ENCODE data around the gene RNF182. TPM values are rescaled to one million over a fixed set of nuclear protein-coding genes. Genes with fewer than 3 reads are reported as not detected.

Gene RNF182
- total RNA-seq, 4 donors from 2014 or later, result 0.19 TPM; not detected in 3

DNA sequence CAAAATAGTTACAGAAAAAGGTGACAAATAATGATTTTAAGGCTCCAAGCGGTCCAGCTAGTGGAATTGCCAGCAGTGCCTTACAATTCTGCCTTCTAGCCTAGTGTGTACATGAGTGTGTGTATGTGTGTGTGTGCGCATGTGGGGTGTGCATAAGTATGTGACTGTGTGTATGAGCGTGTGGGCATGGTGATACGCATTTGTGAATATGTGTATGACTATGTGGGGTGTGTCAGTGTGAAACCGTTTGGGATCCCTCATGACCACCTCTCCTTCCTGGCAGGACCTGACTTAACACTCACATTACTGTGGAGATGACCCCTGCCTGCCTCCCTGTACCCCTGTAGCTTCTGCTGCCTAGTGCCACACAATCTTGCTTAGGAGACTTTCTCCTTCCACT is 40.4 kb upstream of the RNF182 start:
- Histone ChIP-seq H3K36me3 (no peaks in the 10 kb centered on the region), H3K27me3 (peaks cover 0 to 31% (median 0%) of the 10 kb centered on the region in 4 donors), H3K9me3 (no peaks in the 10 kb centered on the region), H3K27ac (no peak overlapping the region), H3K4me1 (peaks cover 0 to 12% (median 0%) of the 10 kb centered on the region in 3 donors), H3K4me3 (no peak overlapping the region)
- DNase-seq, result no peak
- intact Hi-C loops (cut with DNase I), result no loop called here
- no peak for TF ChIP-seq POLR2A (IDR thresholded peaks at IDR 0.05)
- TF ChIP-seq CTCF (IDR thresholded peaks at IDR 0.05), result no peak
- WGBS, 2 donors, result 78 to 80% methylated on average over 5 of the region's 5 CpGs

- H3K4me1 ChIP-seq, result peaks cover 0 to 12% (median 0%) of the 10 kb centered on the region in 3 donors
- no peak overlapping the region for H3K4me3 ChIP-seq
- DNase-seq, result no peak
- peaks cover 0 to 19% (median 0%) of the 10 kb centered on the region in 4 donors for H3K27me3 ChIP-seq
- no peak overlapping the region for H3K27ac ChIP-seq
- no peaks in the 10 kb centered on the region for H3K9me3 ChIP-seq
- WGBS, 2 donors, result 44 to 48% methylated on average over 2 of the region's 2 CpGs
- TF ChIP-seq CTCF (IDR thresholded peaks at IDR 0.05), result no peak
- TF ChIP-seq POLR2A (IDR thresholded peaks at IDR 0.05), result no peak
- H3K36me3 ChIP-seq, result no peaks in the 10 kb centered on the region
- intact Hi-C loops (cut with DNase I), result no loop called here
Measured at GRCh38 chr6:13885601-13886000, 39.2 kb upstream of the RNF182 start.

- TF ChIP-seq POLR2A (IDR thresholded peaks at IDR 0.05) (no peak), CTCF (IDR thresholded peaks at IDR 0.05) (no peak)
- peaks cover 0 to 16% (median 0%) of the 10 kb centered on the region in 4 donors for H3K27me3 ChIP-seq
- no peaks in the 10 kb centered on the region for H3K36me3 ChIP-seq
- DNase-seq, result no peak
- no peaks in the 10 kb centered on the region for H3K4me1 ChIP-seq
- 84 to 97% methylated on average over 3 of the region's 3 CpGs for WGBS, 2 donors
- H3K4me3 ChIP-seq, result no peak overlapping the region
- no peaks in the 10 kb centered on the region for H3K9me3 ChIP-seq
- intact Hi-C loops (cut with DNase I), result no loop called here
- no peak overlapping the region for H3K27ac ChIP-seq
Measured at GRCh38 chr6:13886949-13887348, 37.8 kb upstream of the RNF182 start.

- no peaks in the 10 kb centered on the region for H3K9me3 ChIP-seq
- H3K27ac ChIP-seq, result no peak overlapping the region
- 86 to 89% methylated on average over 2 of the region's 2 CpGs for WGBS, 2 donors
- H3K27me3 ChIP-seq, result peaks cover 0 to 23% (median 0%) of the 10 kb centered on the region in 4 donors
- TF ChIP-seq POLR2A (IDR thresholded peaks at IDR 0.05) (no peak), CTCF (IDR thresholded peaks at IDR 0.05) (no peak)
- no peaks in the 10 kb centered on the region for H3K36me3 ChIP-seq
- no peak overlapping the region for H3K4me3 ChIP-seq
- intact Hi-C loops (cut with DNase I), result no loop called here
- no peak for DNase-seq
- no peaks in the 10 kb centered on the region for H3K4me1 ChIP-seq
Measured at GRCh38 chr6:13892017-13892645, 32.6 kb upstream of the RNF182 start.

DNA sequence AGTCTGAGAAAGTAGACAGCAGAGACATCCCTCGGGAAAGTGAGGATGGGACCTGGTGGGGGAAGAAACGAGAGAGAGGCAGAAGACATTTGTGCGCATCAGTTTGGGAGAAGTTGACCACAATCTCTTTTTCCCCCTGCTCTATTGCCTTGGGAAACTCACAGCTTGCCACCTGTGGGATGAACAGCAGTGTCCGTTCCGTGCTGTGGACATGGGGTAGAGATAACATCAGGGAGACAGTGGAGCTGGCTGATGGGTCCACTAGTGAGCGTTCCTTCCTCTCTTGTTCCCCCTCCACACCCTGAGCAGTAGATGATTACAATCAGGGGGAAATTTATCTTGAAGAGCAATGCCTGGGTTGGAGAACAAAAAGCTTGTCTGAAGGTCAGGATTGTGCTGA is 21.8 kb upstream of the RNF182 start:
- no peak for DNase-seq
- no peaks in the 10 kb centered on the region for H3K36me3 ChIP-seq
- H3K4me3 ChIP-seq, result no peak overlapping the region
- TF ChIP-seq POLR2A (IDR thresholded peaks at IDR 0.05) (no peak), CTCF (IDR thresholded peaks at IDR 0.05) (no peak)
- 80 to 83% methylated on average over 4 to 6 of the region's 6 CpGs for WGBS, 2 donors
- H3K27ac ChIP-seq, result no peak overlapping the region
- peaks cover 0 to 72% (median 0%) of the 10 kb centered on the region in 4 donors for H3K27me3 ChIP-seq
- H3K4me1 ChIP-seq, result no peaks in the 10 kb centered on the region
- intact Hi-C loops (cut with DNase I), result loop anchor here (10.0 kb wide), 2 partner anchors 162 to 242 kb away; no protein-coding TSS in a partner anchor
- H3K9me3 ChIP-seq, result no peaks in the 10 kb centered on the region
